HG02763 (cell line): Measurements from ENCODE around the gene PLXNA3.

ENCODE experiments used
- ATAC-seq: cut with Tn5 transposase; IDR thresholded peaks from one replicate; pipeline ENCODE4 v1.9.1; 2021; ENCODE audit warnings: mild to moderate bottlenecking, moderate library complexity; ENCODE audit not compliant: unreplicated experiment

The PLXNA3 gene

GRCh38 chrX:154434394-154435168, 23.5 kb upstream of the PLXNA3 start:
- no peak for ATAC-seq

GRCh38 chrX:154435171-154435733, 22.8 kb upstream of the PLXNA3 start:
- no peak for ATAC-seq

DNA sequence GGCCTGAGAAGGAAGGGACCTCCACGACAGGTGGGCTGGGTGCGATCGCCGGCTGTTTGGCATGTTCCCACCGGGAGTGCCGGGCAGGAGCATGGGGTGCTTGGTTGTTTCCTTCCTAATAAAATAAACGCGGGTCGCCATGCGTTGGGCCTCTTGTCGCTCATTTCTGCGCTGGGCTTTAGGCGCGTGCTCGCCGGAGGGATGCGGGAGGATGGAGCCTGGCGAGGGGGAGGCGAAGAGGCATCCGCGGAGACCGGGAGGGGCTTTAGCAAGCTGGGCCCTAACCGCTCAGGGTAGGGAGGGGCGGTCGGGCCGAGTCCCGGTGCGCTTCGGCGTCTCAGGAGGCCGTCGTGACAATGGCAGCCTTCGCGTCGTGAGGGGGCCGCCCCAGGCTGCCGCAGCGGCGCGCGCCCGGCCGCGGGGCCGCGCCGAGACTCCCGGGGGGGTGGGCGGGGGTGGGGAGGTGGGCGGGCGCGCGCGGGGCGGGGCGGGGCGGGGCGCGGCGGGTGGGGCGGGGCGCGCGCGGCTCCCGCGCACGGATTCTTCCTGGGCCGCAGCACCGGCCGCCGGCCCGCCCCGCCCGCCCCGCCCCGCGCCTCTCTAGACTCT, 21.6 kb upstream of the PLXNA3 start:
- no peak for ATAC-seq

DNA sequence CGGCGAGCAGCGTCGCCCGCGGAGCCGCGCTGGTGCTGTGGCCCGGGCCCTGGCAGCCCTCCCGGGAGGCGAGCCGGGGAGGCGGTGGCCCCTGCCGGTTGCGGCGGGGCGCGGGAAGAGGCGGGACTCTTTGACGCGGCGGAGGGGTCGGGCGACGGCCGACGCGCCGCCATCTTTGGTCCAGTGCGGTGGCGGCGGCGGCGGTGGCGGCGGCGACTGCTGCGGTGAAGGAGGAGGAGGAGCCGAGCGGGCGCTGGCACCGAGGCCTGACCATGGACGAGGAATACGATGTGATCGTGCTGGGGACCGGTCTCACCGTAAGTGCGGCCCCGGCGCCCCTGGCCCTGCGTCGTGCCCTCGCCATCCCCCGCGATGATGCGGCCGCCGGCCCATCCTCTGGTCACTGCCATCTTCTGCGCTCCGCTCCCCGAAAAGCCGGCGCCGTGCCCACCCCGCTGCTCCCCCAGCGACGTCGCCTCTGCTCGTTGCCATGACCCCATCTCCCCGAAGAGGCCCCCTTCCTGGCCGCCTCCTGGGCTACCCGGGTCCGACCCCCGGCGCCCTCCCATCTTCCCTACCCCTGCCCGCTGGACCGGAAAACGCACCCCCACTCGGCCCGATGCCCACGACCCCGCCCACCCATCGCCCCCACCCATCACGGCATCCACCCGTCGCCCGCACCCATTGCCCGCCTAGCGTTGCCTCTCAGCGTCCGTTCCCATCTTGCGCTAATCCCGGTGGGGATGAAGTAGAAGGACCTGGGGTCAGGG, 20.9 kb upstream of the PLXNA3 start, which contains the start of gene GDI1:
Gene GDI1, plus strand, starts transcription at position 172 of the 770 bp plus-strand sequence. Its CDS starts 101 bp downstream, at position 273.
- ATAC-seq = no peak

DNA sequence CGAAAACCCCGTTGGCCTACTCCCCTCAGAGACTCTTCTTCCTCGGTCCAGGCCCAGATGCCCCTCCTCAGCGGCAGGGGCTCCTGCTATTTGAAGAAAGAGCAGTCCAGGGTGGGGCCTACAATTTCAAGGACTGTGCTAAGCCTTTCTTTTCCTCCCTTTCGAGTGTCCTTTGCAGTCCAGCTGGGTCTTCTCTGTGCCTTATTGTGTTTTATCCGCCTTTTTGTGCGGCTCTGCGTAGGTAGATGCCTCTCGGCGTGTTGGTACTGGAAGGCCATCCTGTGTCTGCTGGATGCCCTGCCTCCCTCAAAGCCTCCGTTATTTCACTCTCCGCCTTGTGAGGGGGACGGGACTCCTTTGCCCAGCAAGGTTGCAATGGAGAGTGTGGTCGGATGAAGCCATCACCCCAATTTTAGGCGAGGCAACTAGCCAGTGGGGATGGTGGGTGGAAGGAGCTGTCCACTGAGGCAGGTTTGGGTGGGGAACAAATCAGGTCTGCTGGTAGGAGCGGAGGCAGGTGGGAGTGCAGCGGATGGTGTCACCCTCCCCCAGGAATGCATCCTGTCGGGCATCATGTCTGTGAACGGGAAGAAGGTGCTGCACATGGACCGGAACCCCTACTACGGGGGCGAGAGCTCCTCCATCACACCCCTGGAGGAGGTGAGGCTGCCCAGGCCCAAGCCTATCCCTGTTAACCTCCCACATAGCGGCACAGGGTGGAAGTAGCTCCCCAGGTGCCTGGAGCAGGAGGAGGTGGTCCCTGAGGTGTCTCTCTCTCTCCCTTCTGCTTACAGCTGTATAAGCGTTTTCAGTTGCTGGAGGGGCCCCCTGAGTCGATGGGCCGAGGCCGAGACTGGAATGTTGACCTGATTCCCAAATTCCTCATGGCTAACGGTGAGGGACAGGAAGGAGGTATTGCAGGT, 19.8 kb upstream of the PLXNA3 start:
- ATAC-seq = no peak

DNA sequence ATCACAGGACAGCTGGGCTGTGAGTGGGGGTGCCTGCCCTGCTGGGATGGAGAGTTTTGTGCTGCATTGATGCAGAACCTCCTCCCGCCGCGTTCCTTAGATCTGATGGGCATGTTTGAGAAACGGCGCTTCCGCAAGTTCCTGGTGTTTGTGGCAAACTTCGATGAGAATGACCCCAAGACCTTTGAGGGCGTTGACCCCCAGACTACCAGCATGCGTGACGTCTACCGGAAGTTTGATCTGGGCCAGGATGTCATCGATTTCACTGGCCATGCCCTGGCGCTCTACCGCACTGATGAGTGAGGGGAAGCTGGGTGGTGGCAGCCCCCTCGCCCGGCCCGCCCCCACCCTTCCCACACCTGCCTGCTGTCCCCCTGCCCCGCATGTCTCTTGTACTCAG, 18.2 kb upstream of the PLXNA3 start:
- ATAC-seq = no peak

GRCh38 chrX:154440623-154441357, 17.3 kb upstream of the PLXNA3 start:
- ATAC-seq = no peak

DNA sequence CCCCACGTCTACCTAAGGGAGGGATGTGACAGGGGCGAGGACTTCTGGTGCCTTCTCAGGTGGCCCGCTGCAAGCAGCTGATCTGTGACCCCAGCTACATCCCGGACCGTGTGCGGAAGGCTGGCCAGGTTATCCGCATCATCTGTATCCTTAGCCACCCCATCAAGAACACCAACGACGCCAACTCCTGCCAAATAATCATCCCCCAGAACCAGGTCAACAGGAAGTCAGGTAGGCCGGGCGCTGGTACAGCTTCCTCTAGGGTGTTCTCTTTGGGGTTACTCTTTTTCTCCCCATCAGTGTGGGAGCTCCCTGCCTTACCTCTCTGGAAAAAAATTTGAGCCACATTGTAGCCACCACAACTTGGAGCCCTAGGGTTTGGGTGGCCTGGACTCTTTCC, 16.5 kb upstream of the PLXNA3 start:
- ATAC-seq = no peak

DNA sequence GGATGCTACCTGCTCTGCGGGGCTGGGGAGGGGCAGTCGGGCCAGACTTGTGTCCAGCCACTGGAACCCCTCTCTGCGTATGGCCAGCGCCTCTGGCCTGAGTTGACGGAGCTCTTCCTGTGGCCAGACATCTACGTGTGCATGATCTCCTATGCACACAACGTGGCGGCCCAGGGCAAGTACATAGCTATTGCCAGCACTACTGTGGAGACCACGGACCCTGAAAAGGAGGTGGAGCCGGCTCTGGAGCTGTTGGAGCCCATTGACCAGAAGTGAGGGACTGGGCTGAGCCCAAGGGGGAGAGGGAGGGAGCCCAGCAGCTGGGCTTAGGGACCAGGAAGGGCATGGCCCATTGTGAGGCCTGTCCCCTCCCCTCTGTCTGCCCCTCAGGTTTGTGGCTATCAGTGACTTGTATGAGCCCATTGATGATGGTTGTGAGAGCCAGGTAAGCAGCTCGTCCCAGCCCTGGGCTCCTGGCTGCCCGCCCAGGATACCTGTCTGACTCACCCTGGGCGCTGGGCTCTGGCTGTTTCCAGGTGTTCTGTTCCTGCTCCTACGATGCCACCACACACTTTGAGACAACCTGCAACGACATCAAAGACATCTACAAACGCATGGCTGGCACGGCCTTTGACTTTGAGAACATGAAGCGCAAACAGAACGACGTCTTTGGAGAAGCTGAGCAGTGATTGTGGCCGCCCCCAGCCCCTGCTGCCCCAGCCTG, 15.9 kb upstream of the PLXNA3 start:
- ATAC-seq = no peak

- no peak for ATAC-seq
Observed at GRCh38 chrX:154443479-154443910, 14.6 kb upstream of the PLXNA3 start.

DNA sequence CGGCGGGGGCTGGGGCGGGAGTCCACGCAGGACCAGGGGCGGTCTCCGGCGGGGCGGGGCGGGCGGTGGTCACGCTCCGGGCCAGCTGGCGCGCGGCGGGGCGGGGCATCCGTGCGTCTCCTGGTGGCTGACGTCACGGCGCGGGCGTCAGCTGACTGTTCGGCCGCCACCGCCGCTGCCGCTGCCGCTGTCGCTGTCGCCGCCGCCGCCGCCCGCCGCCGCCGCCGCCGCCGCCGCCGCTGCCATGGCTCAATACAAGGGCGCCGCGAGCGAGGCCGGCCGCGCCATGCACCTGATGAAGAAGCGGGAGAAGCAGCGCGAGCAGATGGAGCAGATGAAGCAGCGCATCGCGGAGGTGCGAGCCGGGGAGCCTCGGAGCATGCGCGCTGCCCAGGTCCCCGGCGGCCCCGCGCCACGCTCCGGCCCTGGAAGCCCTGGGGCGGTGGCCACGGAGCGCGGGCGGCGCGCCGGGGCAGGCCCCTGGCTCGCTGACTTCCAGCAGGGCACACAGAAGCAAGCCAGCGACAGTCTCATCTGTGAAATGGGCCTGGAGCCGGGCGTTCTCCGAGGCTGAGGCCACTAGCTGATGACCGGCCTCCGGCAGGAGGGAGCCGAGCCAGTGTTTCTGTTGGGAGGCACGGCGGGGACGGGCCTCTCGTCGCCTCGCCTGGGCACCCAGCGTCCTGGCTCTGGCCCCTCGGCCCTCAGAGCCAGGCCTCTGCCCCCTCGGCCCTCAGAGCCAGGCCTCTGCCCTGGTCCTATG, 13.9 kb upstream of the PLXNA3 start, which contains the start of gene FAM50A:
Gene FAM50A, plus strand, starts transcription at position 150 of the 763 bp plus-strand sequence. Its CDS starts 95 bp downstream, at position 245.
- peak; percentile 68 for ATAC-seq

DNA sequence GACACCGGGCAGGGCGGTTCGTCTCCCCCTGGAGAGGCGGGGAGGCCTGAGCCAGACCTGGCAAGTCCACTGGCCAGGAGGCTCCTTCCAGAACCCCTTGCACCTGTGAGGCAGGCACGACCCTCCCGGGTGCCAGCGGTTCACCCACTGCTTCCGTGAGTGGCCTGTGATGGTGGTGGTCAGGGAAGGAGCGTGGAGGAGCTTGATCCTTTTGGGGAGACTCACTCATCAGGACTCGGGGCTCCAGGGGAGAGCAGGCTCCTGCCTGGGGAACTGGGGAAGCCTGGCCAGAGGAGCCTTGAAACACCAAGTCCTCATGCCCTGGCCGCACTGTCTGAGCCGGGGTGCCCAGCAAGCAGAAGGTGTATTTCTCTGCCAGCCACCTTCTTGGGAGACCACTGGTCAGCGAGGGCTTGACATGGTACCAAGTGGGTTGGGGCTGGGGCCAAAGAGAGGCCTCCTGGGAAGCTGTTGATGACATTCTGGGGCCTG, 13.3 kb upstream of the PLXNA3 start:
- no peak for ATAC-seq

- no peak for ATAC-seq
Observed at GRCh38 chrX:154445776-154446175, 12.3 kb upstream of the PLXNA3 start.

GRCh38 chrX:154446430-154446829, 11.7 kb upstream of the PLXNA3 start:
- ATAC-seq = no peak

- ATAC-seq = no peak
Observed at GRCh38 chrX:154448484-154448883, 9.6 kb upstream of the PLXNA3 start.

DNA sequence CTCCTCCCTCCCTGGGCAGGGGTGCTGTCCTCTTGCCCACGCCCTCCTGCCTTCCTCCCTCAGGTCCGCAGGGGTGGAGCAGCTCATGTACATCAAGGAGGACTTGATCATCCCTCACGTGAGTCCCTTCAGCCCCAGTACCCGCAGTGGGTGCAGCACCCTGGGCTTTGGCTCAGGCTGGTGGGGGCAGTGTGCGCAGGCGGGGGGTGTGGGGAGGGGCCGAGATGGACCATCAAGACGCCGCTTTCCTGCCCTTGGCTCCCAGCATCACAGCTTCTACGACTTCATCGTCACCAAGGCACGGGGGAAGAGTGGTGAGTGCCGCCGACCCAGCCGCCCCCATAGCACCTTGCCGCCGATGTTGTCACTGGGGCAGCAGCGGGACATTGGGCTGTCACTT, 8.5 kb upstream of the PLXNA3 start:
- ATAC-seq = no peak

DNA sequence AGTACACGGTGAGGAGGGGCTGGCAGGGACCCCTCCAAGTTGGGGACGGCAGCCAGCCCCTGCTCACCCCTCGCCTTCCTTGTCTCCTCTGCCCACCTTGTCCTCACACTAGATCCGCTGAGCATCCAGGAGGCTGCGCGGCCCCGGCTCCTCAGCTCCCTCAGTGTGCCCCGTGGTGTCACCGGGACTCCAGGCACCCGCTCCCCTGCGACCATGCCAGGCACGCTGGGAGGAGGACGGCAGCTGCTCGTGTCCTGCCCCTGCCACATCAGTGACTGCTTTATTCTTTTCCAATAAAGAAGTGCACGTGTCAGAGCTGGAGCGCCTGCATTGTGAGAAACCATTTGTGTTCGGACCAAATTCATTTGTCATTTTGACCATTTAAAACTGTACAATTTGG, 7.8 kb upstream of the PLXNA3 start:
- no peak for ATAC-seq

DNA sequence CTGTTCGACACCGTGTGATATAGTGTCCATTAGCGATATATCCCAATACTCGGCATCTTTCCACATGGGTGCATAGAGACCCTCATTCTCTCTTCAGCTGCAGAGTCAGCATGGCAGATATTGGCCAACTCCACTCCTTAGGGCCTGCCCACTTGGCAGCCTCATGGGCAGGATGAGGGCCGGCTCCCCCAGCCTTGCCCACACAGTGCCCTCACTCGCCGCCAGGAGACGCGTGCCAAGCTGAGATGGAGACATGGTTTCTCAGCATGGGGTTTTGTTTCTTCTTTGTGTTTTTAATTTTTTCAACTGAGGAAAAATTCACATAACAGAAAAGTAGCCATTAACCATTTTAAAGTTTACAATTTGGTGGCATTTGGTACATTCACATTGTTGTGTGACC, 5.3 kb upstream of the PLXNA3 start:
- ATAC-seq = no peak
